ENCODE data around the gene HPSE2.
A peak's percentile ranks its signal among the peaks of the same experiment; 100 is the strongest.

Gene HPSE2

GRCh38 chr10:98470850-98471249 is 764.8 kb downstream of the HPSE2 start:
- TF ChIP-seq YY1 (IDR thresholded peaks at IDR 0.05; ENCODE audit: low read depth) (no peak), NFIC (IDR thresholded peaks at IDR 0.05) (no peak), FOXM1 (IDR thresholded peaks at IDR 0.05; ENCODE audit: borderline replicate concordance, low read depth) (no peak), EGR1 (IDR thresholded peaks at IDR 0.05) (no peak), TCF12 (IDR thresholded peaks at IDR 0.05; ENCODE audit: low read depth) (no peak), ZBTB7A (IDR thresholded peaks at IDR 0.05; ENCODE audit: low read depth) (no peak), RAD21 (IDR thresholded peaks at IDR 0.05; ENCODE audit: low read depth) (no peak), CREB1 (IDR thresholded peaks at IDR 0.05; ENCODE audit: low read depth) (no peak), USF1 (IDR thresholded peaks at IDR 0.05) (no peak), EP300 (IDR thresholded peaks at IDR 0.05; ENCODE audit: borderline replicate concordance) (no peak)
- TF ChIP-seq, protein P1, sequence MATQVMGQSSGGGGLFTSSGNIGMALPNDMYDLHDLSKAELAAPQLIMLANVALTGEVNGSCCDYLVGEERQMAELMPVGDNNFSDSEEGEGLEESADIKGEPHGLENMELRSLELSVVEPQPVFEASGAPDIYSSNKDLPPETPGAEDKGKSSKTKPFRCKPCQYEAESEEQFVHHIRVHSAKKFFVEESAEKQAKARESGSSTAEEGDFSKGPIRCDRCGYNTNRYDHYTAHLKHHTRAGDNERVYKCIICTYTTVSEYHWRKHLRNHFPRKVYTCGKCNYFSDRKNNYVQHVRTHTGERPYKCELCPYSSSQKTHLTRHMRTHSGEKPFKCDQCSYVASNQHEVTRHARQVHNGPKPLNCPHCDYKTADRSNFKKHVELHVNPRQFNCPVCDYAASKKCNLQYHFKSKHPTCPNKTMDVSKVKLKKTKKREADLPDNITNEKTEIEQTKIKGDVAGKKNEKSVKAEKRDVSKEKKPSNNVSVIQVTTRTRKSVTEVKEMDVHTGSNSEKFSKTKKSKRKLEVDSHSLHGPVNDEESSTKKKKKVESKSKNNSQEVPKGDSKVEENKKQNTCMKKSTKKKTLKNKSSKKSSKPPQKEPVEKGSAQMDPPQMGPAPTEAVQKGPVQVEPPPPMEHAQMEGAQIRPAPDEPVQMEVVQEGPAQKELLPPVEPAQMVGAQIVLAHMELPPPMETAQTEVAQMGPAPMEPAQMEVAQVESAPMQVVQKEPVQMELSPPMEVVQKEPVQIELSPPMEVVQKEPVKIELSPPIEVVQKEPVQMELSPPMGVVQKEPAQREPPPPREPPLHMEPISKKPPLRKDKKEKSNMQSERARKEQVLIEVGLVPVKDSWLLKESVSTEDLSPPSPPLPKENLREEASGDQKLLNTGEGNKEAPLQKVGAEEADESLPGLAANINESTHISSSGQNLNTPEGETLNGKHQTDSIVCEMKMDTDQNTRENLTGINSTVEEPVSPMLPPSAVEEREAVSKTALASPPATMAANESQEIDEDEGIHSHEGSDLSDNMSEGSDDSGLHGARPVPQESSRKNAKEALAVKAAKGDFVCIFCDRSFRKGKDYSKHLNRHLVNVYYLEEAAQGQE (IDR thresholded peaks at IDR 0.05; ENCODE audit: low read depth): no peak

DNA sequence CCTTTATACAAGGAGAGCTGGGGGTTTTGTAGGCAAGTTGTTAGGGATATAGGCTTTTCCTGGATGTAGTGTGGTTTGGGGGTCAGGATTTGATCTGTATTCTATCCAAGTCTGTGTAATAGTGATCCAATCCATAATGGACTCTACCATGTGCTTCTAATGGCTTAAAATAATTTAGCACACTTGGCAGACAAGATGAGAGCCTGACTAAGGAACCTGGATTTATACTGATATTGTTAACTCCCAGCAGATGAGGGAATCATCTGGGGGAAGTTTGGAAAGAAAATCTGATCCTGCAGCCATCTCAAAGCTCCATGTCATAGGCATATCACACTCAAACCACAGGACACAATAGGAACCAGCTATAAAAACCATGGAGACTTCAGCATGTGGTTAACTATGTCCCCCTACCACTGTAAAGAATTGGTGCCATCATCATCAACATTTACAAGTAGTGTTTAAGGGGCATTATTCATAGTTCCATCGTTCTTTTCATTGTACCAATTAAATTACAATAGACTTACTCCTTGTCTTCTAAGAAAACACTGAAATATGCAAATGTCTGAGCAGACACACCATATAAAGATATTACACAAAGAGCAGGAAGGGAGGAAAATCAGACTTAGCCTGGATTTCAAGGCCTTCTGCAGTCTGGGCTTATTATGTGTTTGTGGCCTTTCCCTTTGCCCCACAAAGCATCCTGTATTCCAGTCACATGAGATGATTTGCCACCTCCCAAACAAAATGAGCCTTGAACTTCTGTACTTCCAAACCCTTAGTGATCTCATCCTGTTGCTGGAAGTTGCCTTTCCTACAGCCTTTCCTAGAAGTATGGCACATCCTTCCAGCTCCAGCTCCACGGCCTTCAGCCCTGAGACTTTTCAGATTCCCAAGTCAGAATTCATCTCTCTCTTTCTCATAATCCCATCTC is 766.4 kb downstream of the HPSE2 start:
- TF ChIP-seq NFIC (IDR thresholded peaks at IDR 0.05) (no peak), EGR1 (IDR thresholded peaks at IDR 0.05) (no peak), TAF1 (IDR thresholded peaks at IDR 0.05; ENCODE audit: low read depth) (no peak), TCF12 (IDR thresholded peaks at IDR 0.05; ENCODE audit: low read depth) (no peak), RAD21 (IDR thresholded peaks at IDR 0.05; ENCODE audit: low read depth) (no peak), ZBTB7A (IDR thresholded peaks at IDR 0.05; ENCODE audit: low read depth) (no peak), CEBPB (IDR thresholded peaks at IDR 0.05) (no peak), TEAD4 (IDR thresholded peaks at IDR 0.05) (no peak), YY1 (IDR thresholded peaks at IDR 0.05; ENCODE audit: low read depth) (no peak), EP300 (IDR thresholded peaks at IDR 0.05; ENCODE audit: borderline replicate concordance) (no peak), CREB1 (IDR thresholded peaks at IDR 0.05; ENCODE audit: low read depth) (no peak), FOXM1 (IDR thresholded peaks at IDR 0.05; ENCODE audit: borderline replicate concordance, low read depth) (no peak)
- TF ChIP-seq, protein P1 (IDR thresholded peaks at IDR 0.05; ENCODE audit: low read depth): no peak

- TF ChIP-seq, protein P1 (IDR thresholded peaks at IDR 0.05; ENCODE audit: low read depth): no peak
- TF ChIP-seq CEBPB (IDR thresholded peaks at IDR 0.05): no peak
- TF ChIP-seq ZBTB7A (IDR thresholded peaks at IDR 0.05; ENCODE audit: low read depth): peak; percentile 45; the same call in 1 of the 2 replicates
- TF ChIP-seq USF1 (IDR thresholded peaks at IDR 0.05): no peak
- TF ChIP-seq, protein P2, sequence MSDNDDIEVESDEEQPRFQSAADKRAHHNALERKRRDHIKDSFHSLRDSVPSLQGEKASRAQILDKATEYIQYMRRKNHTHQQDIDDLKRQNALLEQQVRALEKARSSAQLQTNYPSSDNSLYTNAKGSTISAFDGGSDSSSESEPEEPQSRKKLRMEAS (IDR thresholded peaks at IDR 0.05): peak; percentile 83; the same call in 1 of the 2 replicates
- 0 out of 2 replicates have a peak, but pooled peaks have one; percentile 35 for TF ChIP-seq TAF1 (IDR thresholded peaks at IDR 0.05; ENCODE audit: low read depth)
- no peak for TF ChIP-seq CREB1 (IDR thresholded peaks at IDR 0.05; ENCODE audit: low read depth)
- no peak for TF ChIP-seq YY1 (IDR thresholded peaks at IDR 0.05; ENCODE audit: low read depth)
- TF ChIP-seq FOXM1 (IDR thresholded peaks at IDR 0.05; ENCODE audit: borderline replicate concordance, low read depth): no peak
- TF ChIP-seq RAD21 (IDR thresholded peaks at IDR 0.05; ENCODE audit: low read depth): peak; percentile 100
- no peak for TF ChIP-seq EP300 (IDR thresholded peaks at IDR 0.05; ENCODE audit: borderline replicate concordance)
- 0 out of 2 replicates have a peak, but pooled peaks have one; percentile 13 for TF ChIP-seq TCF12 (IDR thresholded peaks at IDR 0.05; ENCODE audit: low read depth)
- peak; percentile 40; the same call in 1 of the 2 replicates for TF ChIP-seq TEAD4 (IDR thresholded peaks at IDR 0.05)
These were observed 767.9 kb downstream of the HPSE2 start for GRCh38 chr10:98467506-98468318.
